PC-3 (cell line): ENCODE data around the gene SMG6. TPM values are rescaled to one million over a fixed set of nuclear protein-coding genes. Genes with fewer than 3 reads are reported as not detected.

ENCODE experiments used
- ATAC-seq: fragments of 200-7000 bp; cut with Tn5 transposase; 2 replicates; pipeline ENCODE4 v1.9.1; 2020; ENCODE audit warnings: mild to moderate bottlenecking, moderate library complexity
- BruUV-seq: library from RNA; stranded (reverse); fragments of 400-500 nt; replicated peaks from 2 replicates; lab custom pipeline; 2021; lab: Mats Ljungman, UMichigan
- CTCF ChIA-PET: fragments of 300-600 bp; sonication (Branson Sonifier 250); formaldehyde crosslinking; loops from one replicate; lab custom pipeline; 2022; ENCODE audit warnings: antibody characterized with exemption; lab: Charles Lee
- POLR2A ChIA-PET: fragments of 300-600 bp; sonication (Branson Sonifier 250); formaldehyde crosslinking; loops from one replicate; lab custom pipeline; 2022; ENCODE audit warnings: antibody characterized with exemption; ENCODE audit not compliant: unreplicated experiment; lab: Charles Lee
- DNase-seq: peaks from one replicate; pipeline ENCODE4 v3.0.0-alpha.2; 2015
- H2AFZ ChIP-seq: fragments of 300-600 bp; sonication (generic); 2 replicates; pipeline ENCODE4 v1.6.0; 2016; ENCODE audit warnings: antibody characterized with exemption, low read length
- H3F3A ChIP-seq: fragments of 300-600 bp; sonication (generic); one replicate; pipeline ENCODE4 v1.6.0; 2017; ENCODE audit warnings: antibody characterized with exemption, low read length, control low read depth, mild to moderate bottlenecking; ENCODE audit not compliant: unreplicated experiment
- H3K27ac ChIP-seq: fragments of 300-600 bp; sonication (generic); 2 replicates; pipeline ENCODE4 v1.5.1; 2016; ENCODE audit warnings: mild to moderate bottlenecking, low read length
- H3K27me3 ChIP-seq: fragments of 300-600 bp; sonication (generic); 2 replicates; pipeline ENCODE4 v1.6.1; 2016; ENCODE audit warnings: low read length, mixed read lengths
- H3K36me3 ChIP-seq: fragments of 300-600 bp; sonication (generic); 2 replicates; pipeline ENCODE4 v1.6.1; 2016; ENCODE audit warnings: low read depth, mixed run types, low read length, mixed read lengths
- H3K4me1 ChIP-seq: fragments of 300-600 bp; sonication (generic); 2 replicates; pipeline ENCODE4 v1.5.1; 2016; ENCODE audit warnings: low read length; ENCODE audit not compliant: insufficient read depth
- H3K4me2 ChIP-seq: fragments of 300-600 bp; sonication (generic); 2 replicates; pipeline ENCODE4 v1.6.0; 2016; ENCODE audit warnings: low read length
- H3K4me3 ChIP-seq: fragments of 300-600 bp; sonication (generic); 2 replicates; pipeline ENCODE4 v1.5.1; 2016; ENCODE audit warnings: mild to moderate bottlenecking, low read length, mixed read lengths
- H3K79me2 ChIP-seq: fragments of 300-600 bp; sonication (generic); 2 replicates; pipeline ENCODE4 v1.6.1; 2017; ENCODE audit warnings: low read length, mixed read lengths
- H3K9ac ChIP-seq: fragments of 300-600 bp; sonication (generic); 2 replicates; pipeline ENCODE4 v1.6.0; 2016; ENCODE audit warnings: mild to moderate bottlenecking, low read length
- H3K9me2 ChIP-seq: fragments of 300-600 bp; sonication (generic); replicated peaks from 2 replicates; pipeline ENCODE4 v1.6.1; 2016; ENCODE audit warnings: mixed run types, low read length, mixed read lengths
- H3K9me3 ChIP-seq: fragments of 300-600 bp; sonication (generic); 2 replicates; pipeline ENCODE4 v1.6.1; 2016; ENCODE audit warnings: low read length, mixed read lengths
- H4K20me1 ChIP-seq: fragments of 300-600 bp; sonication (generic); 2 replicates; pipeline ENCODE4 v1.6.1; 2016; ENCODE audit warnings: low read length, mixed read lengths
- CTCF ChIP-seq: fragments of 300-600 bp; sonication (generic); conservative IDR thresholded peaks from 2 replicates; pipeline ENCODE4 v1.5.1; 2017; ENCODE audit warnings: antibody characterized with exemption, low read depth, mild to moderate bottlenecking, low read length
- EZH2 ChIP-seq: fragments of 300-600 bp; sonication (generic); IDR thresholded peaks from one replicate; pipeline ENCODE4 v1.6.1; 2017; ENCODE audit warnings: antibody characterized with exemption, mild to moderate bottlenecking, low read length; ENCODE audit not compliant: unreplicated experiment
- EZH2phosphoT487 ChIP-seq: fragments of 300-600 bp; sonication (generic); IDR thresholded peaks from 2 replicates; pipeline ENCODE4 v1.6.1; 2018; ENCODE audit warnings: mild to moderate bottlenecking, antibody characterized with exemption, low read length, borderline replicate concordance
- intact Hi-C: fragments of 100-400 bp; cut with micrococcal nuclease; formaldehyde crosslinking; loops from 2 replicates; pipeline ENCODE4 v1.9.0; 2023
- total RNA-seq: library from RNA; depleted of rRNA; stranded (reverse); fragments of >200 nt; gene quantifications from 2 replicates; pipeline ENCODE4 v1.2.3, GENCODE V29; 2014

SMG6 gene
- total RNA-seq, 1 experiment from 2014 or later: 13.4 TPM

DNA sequence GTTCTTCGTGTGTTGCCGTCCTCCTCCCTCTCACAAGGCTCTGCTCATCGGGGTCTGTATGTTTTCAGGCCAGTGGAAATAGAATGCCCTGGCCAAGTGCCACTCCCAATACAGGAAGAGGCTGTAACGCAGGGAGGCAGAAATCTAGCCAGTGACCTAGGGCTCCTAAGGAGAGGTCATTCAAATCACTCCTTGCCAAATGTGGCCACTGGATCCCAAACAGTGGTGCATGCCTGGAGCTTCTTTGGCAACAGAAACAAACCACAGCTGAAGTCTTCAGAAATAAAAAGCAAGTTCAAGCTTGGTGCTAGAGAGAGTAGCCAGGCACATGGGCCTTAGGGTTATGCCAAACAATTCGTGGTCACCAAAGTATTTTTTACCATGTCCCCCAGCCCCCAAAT, 66.1 kb downstream of the SMG6 start:
- Histone ChIP-seq H3K27ac (no peak overlapping the region), H4K20me1 (no peaks in the 10 kb centered on the region), H3K79me2 (no peaks in the 10 kb centered on the region), H3K4me2 (no peak overlapping the region), H2AFZ (no peak overlapping the region), H3K4me1 (peaks cover 18% of the 10 kb centered on the region), H3K27me3 (no peaks in the 10 kb centered on the region), H3K4me3 (no peak overlapping the region), H3K36me3 (no peaks in the 10 kb centered on the region), H3K9me3 (no peaks in the 10 kb centered on the region), H3F3A (peaks cover 4% of the 10 kb centered on the region), H3K9me2 (no peaks in the 10 kb centered on the region), H3K9ac (no peak overlapping the region)
- no peak for DNase-seq
- intact Hi-C loops: no loop called here
- POLR2A ChIA-PET: no interaction called here
- CTCF ChIA-PET: no interaction called here
- ATAC-seq: no peak
- TF ChIP-seq EZH2phosphoT487 (no peak), EZH2 (no peak), CTCF (no peak)
- BruUV-seq: no TSS peak

DNA sequence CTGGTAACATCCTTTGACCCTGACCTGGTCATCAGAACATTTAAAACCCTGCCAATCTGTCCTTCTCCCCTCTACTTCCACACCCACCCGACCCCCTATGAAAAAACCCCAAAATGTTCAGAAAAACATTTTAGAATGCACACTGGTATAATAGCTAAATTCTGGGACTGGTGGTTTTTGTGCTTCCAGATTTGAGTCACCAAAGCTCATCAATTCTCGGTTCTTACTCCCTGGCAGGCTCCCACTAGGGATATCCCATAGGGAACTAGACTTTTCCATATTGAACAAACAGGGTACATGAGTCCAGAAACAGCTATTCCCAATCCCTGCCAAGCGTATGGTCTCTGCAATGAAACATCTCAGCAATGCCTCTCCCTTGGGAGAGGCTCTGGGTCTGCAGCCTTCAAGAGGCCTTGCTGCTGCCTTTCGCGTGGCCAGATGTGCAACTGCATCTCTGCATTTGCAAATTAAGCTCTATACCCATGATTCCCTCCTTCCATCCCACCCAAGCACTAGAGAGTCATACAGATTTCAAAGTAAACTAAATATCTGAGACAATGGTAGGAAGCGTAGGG, 67.7 kb downstream of the SMG6 start:
- H3K27ac ChIP-seq: no peak overlapping the region
- H3K27me3 ChIP-seq: no peaks in the 10 kb centered on the region
- H3K36me3 ChIP-seq: no peaks in the 10 kb centered on the region
- ChIA-PET POLR2A (no interaction called here), CTCF (no interaction called here)
- no peak overlapping the region for H3K9ac ChIP-seq
- peaks cover 16% of the 10 kb centered on the region for H3K4me1 ChIP-seq
- ATAC-seq (no peak), DNase-seq (no peak)
- no peak overlapping the region for H2AFZ ChIP-seq
- H3F3A ChIP-seq: peaks cover 4% of the 10 kb centered on the region
- H3K9me3 ChIP-seq: no peaks in the 10 kb centered on the region
- no peak overlapping the region for H3K4me3 ChIP-seq
- no TSS peak for BruUV-seq
- no peaks in the 10 kb centered on the region for H3K79me2 ChIP-seq
- intact Hi-C loops: no loop called here
- no peak overlapping the region for H3K4me2 ChIP-seq
- no peaks in the 10 kb centered on the region for H4K20me1 ChIP-seq
- no peaks in the 10 kb centered on the region for H3K9me2 ChIP-seq
- TF ChIP-seq EZH2 (no peak), CTCF (no peak), EZH2phosphoT487 (no peak)

- H3F3A ChIP-seq: peaks cover 1% of the 10 kb centered on the region
- POLR2A ChIA-PET: no interaction called here
- TF ChIP-seq EZH2 (no peak), EZH2phosphoT487 (no peak), CTCF (no peak)
- H3K9ac ChIP-seq: no peak overlapping the region
- no peak overlapping the region for H3K4me3 ChIP-seq
- intact Hi-C loops: no loop called here
- no peak overlapping the region for H3K27ac ChIP-seq
- H3K27me3 ChIP-seq: no peaks in the 10 kb centered on the region
- H2AFZ ChIP-seq: no peak overlapping the region
- DNase-seq (no peak), ATAC-seq (no peak)
- H3K36me3 ChIP-seq: no peaks in the 10 kb centered on the region
- no peaks in the 10 kb centered on the region for H3K9me2 ChIP-seq
- BruUV-seq: no TSS peak
- H3K9me3 ChIP-seq: no peaks in the 10 kb centered on the region
- H3K4me2 ChIP-seq: no peak overlapping the region
- no peaks in the 10 kb centered on the region for H4K20me1 ChIP-seq
- H3K79me2 ChIP-seq: no peaks in the 10 kb centered on the region
- H3K4me1 ChIP-seq: peaks cover 9% of the 10 kb centered on the region
- CTCF ChIA-PET: no interaction called here
These were observed 68.3 kb downstream of the SMG6 start for GRCh38 chr17:2235265-2235664.
